ENCODE results near the gene FUT6. TPM values are rescaled to one million over a fixed set of nuclear protein-coding genes. Genes with fewer than 3 reads are reported as not detected.

Gene FUT6, protein sequence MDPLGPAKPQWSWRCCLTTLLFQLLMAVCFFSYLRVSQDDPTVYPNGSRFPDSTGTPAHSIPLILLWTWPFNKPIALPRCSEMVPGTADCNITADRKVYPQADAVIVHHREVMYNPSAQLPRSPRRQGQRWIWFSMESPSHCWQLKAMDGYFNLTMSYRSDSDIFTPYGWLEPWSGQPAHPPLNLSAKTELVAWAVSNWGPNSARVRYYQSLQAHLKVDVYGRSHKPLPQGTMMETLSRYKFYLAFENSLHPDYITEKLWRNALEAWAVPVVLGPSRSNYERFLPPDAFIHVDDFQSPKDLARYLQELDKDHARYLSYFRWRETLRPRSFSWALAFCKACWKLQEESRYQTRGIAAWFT
- not detected in 2 replicates for total RNA-seq

DNA sequence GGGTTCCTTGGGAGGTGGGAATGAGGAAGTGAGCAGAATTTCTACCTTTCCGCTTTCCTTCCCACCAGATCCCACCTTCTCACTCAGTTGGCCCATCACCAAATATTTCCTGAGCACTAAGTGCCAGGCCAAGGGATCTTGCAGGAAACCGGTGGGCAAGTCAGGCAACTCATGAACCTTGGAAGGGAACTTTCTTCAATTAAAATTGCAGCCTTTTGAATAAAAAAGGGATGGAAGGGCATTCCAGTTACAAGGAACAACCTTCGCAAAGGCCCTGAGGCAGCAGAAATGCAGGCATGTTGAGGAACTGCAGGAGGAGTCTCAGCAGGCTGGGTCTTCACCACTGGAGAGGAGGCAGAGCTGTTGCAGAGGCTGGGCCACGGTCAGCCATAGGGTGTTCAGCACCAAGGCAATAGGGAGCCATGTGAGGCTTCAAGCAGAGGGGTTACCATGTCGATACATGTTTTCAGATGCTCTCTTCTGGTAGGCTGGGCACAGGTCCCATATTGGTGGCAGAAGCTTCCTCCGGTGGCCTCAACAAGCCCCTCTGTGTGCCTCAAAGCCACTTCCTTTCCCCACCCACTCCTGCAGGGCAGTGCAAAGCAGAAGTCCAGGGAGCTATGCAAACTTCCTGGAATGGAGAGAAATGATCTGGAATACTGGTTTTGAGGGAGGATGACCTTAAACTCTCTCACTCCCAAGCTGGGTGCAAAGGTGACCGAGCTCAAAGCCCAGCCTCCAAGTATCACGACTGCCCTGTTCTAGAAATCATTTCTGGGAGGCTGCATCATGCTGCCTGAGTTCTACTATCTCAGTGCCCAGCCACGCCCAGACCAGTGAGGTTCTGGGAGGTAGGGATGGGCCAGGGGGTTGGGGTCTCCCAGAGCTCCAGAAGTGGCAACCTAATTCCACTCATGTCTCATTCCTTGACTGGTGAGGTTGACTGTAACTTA, at the start of gene FUT6:
TSS of gene FUT6 (minus strand) at position 638 of the 953 bp plus-strand sequence. CDS start 7,135 bp downstream, outside the sequence.

DNA sequence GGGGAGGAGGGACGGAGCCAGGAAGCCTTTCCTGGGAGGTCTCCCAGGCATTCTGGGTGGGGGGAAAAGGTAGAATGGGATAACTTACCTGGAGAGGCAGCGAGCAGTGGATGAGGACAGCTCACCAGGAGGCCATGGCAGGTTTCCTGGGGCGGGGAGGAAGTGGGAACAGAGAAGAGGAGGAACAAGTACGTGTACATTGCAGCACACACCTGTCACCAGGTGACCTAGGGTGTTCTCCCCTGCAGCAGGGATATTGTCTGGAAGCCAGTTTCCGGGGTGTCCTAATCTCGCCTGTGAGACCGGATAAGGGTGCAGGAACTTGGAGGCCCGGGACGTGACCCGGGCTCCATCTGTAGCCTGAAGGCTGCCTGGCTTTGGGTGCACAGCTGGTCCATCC, 11.8 kb upstream of the FUT6 start, which contains the start of gene FUT3:
TSS of gene FUT3 (minus strand) at position 148 of the 400 bp plus-strand sequence.

DNA sequence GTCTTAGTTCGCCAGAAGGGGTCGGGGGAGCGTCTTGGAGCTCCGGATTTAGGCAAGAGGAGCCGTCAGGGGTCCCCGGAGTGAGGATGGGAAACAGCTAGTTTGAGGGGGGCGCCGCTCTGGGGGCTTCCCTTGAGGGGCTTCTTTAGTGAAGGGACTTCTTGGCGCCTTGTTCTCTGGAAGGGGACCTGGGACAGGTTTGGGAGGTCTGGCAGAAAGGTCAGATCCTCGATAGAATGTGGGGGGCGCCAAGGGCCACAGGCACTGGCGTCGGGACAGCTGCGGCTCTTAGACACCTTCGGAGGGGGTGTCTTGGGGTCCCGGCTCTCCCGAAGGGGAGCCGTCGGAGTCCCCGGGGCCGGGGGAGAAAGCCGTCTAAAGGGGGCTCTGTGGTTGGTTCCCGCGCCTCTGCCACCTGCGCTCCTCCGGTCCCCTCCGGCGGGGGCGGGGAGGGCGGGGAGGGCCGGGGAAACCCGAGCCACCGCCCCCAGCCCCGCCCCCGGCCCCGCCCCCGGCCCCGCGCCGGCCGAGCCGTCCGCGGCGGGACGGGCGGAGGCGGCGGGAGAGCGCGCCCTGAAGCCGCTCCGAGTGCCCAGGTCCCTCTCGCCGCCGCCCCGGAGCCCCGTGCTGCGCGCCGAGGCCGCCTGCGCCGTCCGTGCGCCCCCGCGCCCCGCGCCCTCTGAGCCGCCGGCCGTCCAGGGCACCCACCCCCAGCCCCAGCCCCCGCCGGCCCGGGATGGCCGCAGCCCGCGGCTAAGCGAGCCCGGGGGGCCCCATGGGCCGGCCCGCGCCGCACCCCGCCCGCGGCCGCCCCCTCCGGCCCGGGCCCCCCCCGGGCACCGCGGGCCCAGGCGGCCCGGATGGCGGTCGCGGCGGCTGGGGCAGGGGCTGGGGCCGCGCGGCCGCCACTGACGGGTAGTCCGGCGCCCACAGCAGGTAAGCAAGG, 34.7 kb downstream of the FUT6 start, which contains the start of gene NRTN:
TSS of gene NRTN (plus strand) at position 552 of the 946 bp plus-strand sequence. CDS start 19,099 bp downstream, outside the sequence.

DNA sequence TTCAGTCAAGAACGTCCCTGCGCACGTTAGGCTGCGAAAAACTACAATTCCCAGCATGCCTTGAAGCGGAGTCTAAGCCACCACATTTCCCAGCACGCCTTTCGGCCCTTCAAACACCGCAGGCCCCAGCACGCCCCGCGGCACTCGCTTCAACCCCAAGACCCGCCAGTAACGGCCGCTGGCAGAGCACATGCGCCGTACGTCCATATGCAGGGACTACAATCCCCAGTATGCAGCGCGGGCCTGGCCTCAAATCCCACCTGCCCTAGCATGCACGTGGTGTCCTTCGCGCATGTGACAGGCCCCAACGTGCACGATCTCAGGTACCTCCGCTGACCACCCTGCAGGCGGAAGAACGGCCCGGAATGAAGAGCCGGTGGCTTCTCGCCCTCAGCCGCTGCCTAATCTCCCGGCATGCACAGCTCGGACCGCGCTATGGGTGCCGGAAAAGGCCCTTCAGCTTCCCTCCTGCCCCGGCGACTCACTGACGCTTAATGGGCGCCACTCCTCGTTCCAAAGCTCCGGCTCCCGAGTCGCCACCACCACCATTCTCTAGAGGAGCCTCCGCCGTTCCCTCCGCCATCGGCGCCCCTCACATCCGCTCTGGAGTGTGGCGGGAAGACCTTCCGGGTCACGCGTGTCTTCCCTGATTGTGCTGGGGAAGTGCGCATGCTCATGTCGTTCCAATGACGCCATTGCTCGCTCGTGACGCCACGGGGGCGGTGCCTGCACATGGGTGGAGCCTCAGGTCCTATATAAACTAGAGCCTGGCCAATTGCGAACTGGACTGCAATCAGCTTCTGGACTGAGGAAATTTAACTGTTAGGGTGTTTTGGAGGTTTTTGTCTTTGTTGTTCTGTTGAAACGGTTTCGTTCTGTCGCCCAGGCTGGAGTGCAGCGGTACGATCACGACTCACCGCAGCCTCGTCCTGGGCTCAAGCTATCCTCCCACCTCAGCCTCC, 48.7 kb downstream of the FUT6 start, which contains the start of gene DUS3L:
TSS of gene DUS3L (minus strand) at position 605 of the 962 bp plus-strand sequence. CDS start at position 583, 22 bp downstream.

DNA sequence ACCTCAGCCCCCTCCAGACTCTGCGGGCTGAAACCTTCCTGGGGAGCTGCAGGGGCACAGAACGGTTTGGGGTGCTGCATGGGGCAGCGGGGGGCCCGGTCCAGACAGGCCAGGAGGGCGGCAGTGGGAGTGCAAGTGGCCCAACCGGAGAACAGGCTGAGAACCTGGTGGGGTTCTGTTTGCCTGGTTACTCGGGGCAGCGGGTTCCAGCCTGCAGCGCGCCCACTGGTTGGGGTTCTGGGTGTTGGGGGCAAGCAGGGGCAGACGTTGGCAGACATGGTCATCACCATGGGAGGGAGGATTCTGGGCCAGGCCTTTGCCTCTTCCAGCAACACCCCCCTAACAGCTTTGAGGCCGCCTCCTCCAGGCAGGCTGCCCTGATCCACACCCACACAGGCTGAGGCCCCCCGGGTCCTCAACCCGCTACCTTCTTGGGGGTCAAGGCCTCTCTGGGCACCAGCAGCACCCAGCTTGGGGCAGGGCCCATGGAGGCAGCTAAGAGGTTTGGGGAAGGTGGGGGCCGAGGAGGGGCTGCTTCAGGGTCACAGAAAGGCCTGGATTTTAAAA, 54.8 kb downstream of the FUT6 start, which contains the start of gene PRR22:
TSS of gene PRR22 (minus strand) at position 166 of the 567 bp plus-strand sequence. CDS start at position 80, 86 bp downstream.

Other genes with a start within 250 kb of the FUT6 start
- 30.6 and 41.2 TPM in 2 replicates for gene SAFB2, start 216.9 kb downstream of the FUT6 start, total RNA-seq
- gene SAFB, start 216.6 kb downstream of the FUT6 start, total RNA-seq, result 44.4 and 53.4 TPM in 2 replicates
- gene MICOS13, start 159.2 kb downstream of the FUT6 start, total RNA-seq, result 23.5 and 33.7 TPM in 2 replicates
- gene HSD11B1L, start 158.7 kb downstream of the FUT6 start, total RNA-seq, result 16.0 and 18.8 TPM in 2 replicates
- 299 and 374 TPM in 2 replicates for gene RPL36, start 149.4 kb downstream of the FUT6 start, total RNA-seq
- 124 and 181 TPM in 2 replicates for gene LONP1, start 119.6 kb downstream of the FUT6 start, total RNA-seq
- not detected in 2 replicates for gene CATSPERD, start 119.1 kb downstream of the FUT6 start, total RNA-seq
- 0.13 and 0.33 TPM in 2 replicates for gene PRR22, start 55.0 kb downstream of the FUT6 start, total RNA-seq
- 16.9 and 28.1 TPM in 2 replicates for gene DUS3L, start 48.5 kb downstream of the FUT6 start, total RNA-seq
- gene NRTN, start 34.6 kb downstream of the FUT6 start, total RNA-seq, result 0.07 TPM in 1 of 2 replicates, not detected in the other
- gene FUT3, start 11.7 kb upstream of the FUT6 start, total RNA-seq, result not detected in 2 replicates
- gene FUT5, start 30.8 kb upstream of the FUT6 start, total RNA-seq, result 0.07 TPM in 1 of 2 replicates, not detected in the other
- gene NDUFA11, start 64.1 kb upstream of the FUT6 start, total RNA-seq, result 116 and 128 TPM in 2 replicates
- 5.0 and 5.9 TPM in 2 replicates for gene VMAC, start 65.2 kb upstream of the FUT6 start, total RNA-seq
- gene CAPS, start 74.6 kb upstream of the FUT6 start, total RNA-seq, result 3.7 and 4.1 TPM in 2 replicates
- gene RANBP3, start 138.4 kb upstream of the FUT6 start, total RNA-seq, result 33.5 and 38.0 TPM in 2 replicates

All from smooth muscle cell of the pulmonary artery (primary cell).